Measurements from ENCODE around the gene DLEC1. TPM values are rescaled to one million over a fixed set of nuclear protein-coding genes. Genes with fewer than 3 reads are reported as not detected.

Gene DLEC1
- total and polyA plus RNA-seq, 9 of the 15 experiments (the other 6 are each of a cell fraction or from before 2014, with no cell fraction given): 0.07 to 0.08 TPM; not detected in 7

- TF ChIP-seq ZZZ3 (IDR thresholded peaks at IDR 0.05) (no peak), MIER1 (IDR thresholded peaks at IDR 0.05; ENCODE audit: low read depth) (no peak)
- TF ChIP-seq, protein P1, sequence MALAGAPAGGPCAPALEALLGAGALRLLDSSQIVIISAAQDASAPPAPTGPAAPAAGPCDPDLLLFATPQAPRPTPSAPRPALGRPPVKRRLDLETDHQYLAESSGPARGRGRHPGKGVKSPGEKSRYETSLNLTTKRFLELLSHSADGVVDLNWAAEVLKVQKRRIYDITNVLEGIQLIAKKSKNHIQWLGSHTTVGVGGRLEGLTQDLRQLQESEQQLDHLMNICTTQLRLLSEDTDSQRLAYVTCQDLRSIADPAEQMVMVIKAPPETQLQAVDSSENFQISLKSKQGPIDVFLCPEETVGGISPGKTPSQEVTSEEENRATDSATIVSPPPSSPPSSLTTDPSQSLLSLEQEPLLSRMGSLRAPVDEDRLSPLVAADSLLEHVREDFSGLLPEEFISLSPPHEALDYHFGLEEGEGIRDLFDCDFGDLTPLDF (CRISPR knock-in tag; IDR thresholded peaks at IDR 0.05): no peak
Measured at GRCh38 chr3:38004415-38005075, 34.5 kb upstream of the DLEC1 start (continued).

GRCh38 chr3:38005076-38006020 is 33.7 kb upstream of the DLEC1 start:
- H3K4me1 ChIP-seq (replicated peaks in 1 of 2; ENCODE audit: control insufficient read depth in 2 of 2, insufficient read depth in 2 of 2, low read length in 2 of 2): peaks cover 6 to 54% of the 10 kb centered on the region in 2 experiments; a peak in 4 of 5 replicates
- H3K27me3 ChIP-seq (ENCODE audit: control insufficient read depth in 2 of 2, insufficient read depth in 2 of 2, low read length in 2 of 2): no peaks in the 10 kb centered on the region
- DNase-seq (ENCODE audit: extremely low read depth in 1 of 4, low spot score in 3 of 4) (peak in 1 of 4 experiments; percentile 40), FAIRE-seq (no peak), ATAC-seq (no peak)
- no TSS peak for BruUV-seq (replicated peaks)
- H3K4me3 ChIP-seq: no peak overlapping the region
- H3K79me2 ChIP-seq (ENCODE audit: control insufficient read depth, insufficient read depth, low read length): no peaks in the 10 kb centered on the region
- H2AFZ ChIP-seq (ENCODE audit: low read depth, low read length): no peak overlapping the region
- peak overlapping the region in 1 of 2 experiments; percentile 64; a peak in 2 of 4 replicates for H3K9ac ChIP-seq (ENCODE audit: insufficient read depth in 1 of 2, low read depth in 2 of 2, low read length in 2 of 2)
- H4K20me1 ChIP-seq (replicated peaks; ENCODE audit: control insufficient read depth, insufficient read depth, low read length): peaks cover 14% of the 10 kb centered on the region
- H3K36me3 ChIP-seq (ENCODE audit: control insufficient read depth, insufficient read depth, low read length): peaks cover 79% of the 10 kb centered on the region; the same call in 2 of the 3 replicates
- 72% methylated on average over 15 of the region's 15 CpGs for WGBS (ENCODE audit: insufficient coverage, low coverage, missing lambda C conversion rate)
- in situ Hi-C loops (cut with MboI): no loop called here
- ChIA-PET CTCF (ENCODE audit: low intra/inter-chr PET ratio) (interaction anchor here (1.2 to 5.0 kb wide), 3 partner anchors 29 to 474 kb away, joined by 3 to 62 read pairs (median 9); partner anchors contain the start of gene DLEC1), POLR2A (interaction anchor here (0.9 to 1.7 kb wide), 3 partner anchors 11 to 64 kb away, joined by 3 to 6 read pairs (median 4); no protein-coding TSS in a partner anchor)
- H3K9me1 ChIP-seq (ENCODE audit: control insufficient read depth, insufficient read depth, low read length): peaks cover 6% of the 10 kb centered on the region
- H3K9me3 ChIP-seq (replicated peaks; ENCODE audit: control insufficient read depth, insufficient read depth, low read depth, low read length): no peaks in the 10 kb centered on the region
- no peak overlapping the region for H3K4me2 ChIP-seq (ENCODE audit: insufficient read depth, low read length)
- intact Hi-C loops (cut with micrococcal nuclease): no loop called here
- H3K27ac ChIP-seq (ENCODE audit: extremely low read depth, low read depth, low read length): no peak overlapping the region
- no peak for TF ChIP-seq STAT5A (IDR thresholded peaks at IDR 0.05; ENCODE audit: borderline replicate concordance, low read length)
- TF ChIP-seq ZNF197 (CRISPR knock-in tag; IDR thresholded peaks at IDR 0.05; ENCODE audit: low read depth): no peak
- TF ChIP-seq KLF1 (tag; IDR thresholded peaks at IDR 0.05): no peak
- TF ChIP-seq NFRKB (IDR thresholded peaks at IDR 0.05; ENCODE audit: low read depth): no peak
- TF ChIP-seq KLF16 (IDR thresholded peaks at IDR 0.05): no peak
- no peak for TF ChIP-seq ZNF79 (CRISPR knock-in tag; IDR thresholded peaks at IDR 0.05; ENCODE audit: low read depth)
- TF ChIP-seq THRAP3 (IDR thresholded peaks at IDR 0.05; ENCODE audit: borderline replicate concordance): no peak
- TF ChIP-seq ZBTB43 (CRISPR knock-in tag; IDR thresholded peaks at IDR 0.05): 0 out of 2 replicates have a peak, but pooled peaks have one; percentile 1
- no peak for TF ChIP-seq FOXP1 (CRISPR knock-in tag; IDR thresholded peaks at IDR 0.05)
- no peak for TF ChIP-seq SOX6 (IDR thresholded peaks at IDR 0.05)
- no peak for TF ChIP-seq ARNT (IDR thresholded peaks at IDR 0.05)
- TF ChIP-seq ZKSCAN1 (IDR thresholded peaks at IDR 0.05; ENCODE audit: low read depth, low read length): peak; percentile 79
- TF ChIP-seq ZNF239 (CRISPR knock-in tag; IDR thresholded peaks at IDR 0.05): no peak
- TF ChIP-seq XRCC4 (IDR thresholded peaks at IDR 0.05; ENCODE audit: extremely low read depth, insufficient read depth, insufficient read length): no peak
